Adrenal gland (tissue), 12 donors: ENCODE results near the gene CHI3L1. TPM values are rescaled to one million over a fixed set of nuclear protein-coding genes. Genes with fewer than 3 reads are reported as not detected.

ENCODE experiments used
- DNase-seq, 7 donors: peaks; one replicate each; pipeline ENCODE4 v3.0.0-alpha.2; 2019 to 2020
- H3K27ac ChIP-seq, 5 donors: fragments of 200-600 bp; sonication (generic) in 4 of 5; 1 replicate in 3 of 5; 2 replicates in 2 of 5; pipeline versions ENCODE4 v1.5.1 to v1.8.0; 2016 to 2020; ENCODE audit warnings: mild to moderate bottlenecking in 1 of 5
- H3K27me3 ChIP-seq: fragments of 200-600 bp; 2 replicates; pipeline ENCODE4 v1.8.0; 2021
- H3K36me3 ChIP-seq, 2 donors: fragments of 200-600 bp; replicated peaks in 1 of 2; 1 replicate in 1 of 2; 2 replicates in 1 of 2; pipeline versions ENCODE4 v1.5.1 to v1.8.0; 2018 to 2022
- H3K4me1 ChIP-seq, 2 donors: fragments of 200-600 bp; replicated peaks in 1 of 2; 1 replicate in 1 of 2; 2 replicates in 1 of 2; pipeline versions ENCODE4 v1.5.1 to v1.8.0; 2018 to 2021
- H3K4me3 ChIP-seq, 4 donors: fragments of 200-600 bp; sonication (generic) in 3 of 4; one replicate each; pipeline ENCODE4 v1.5.1; 2016 to 2018
- H3K9me3 ChIP-seq, 3 donors: fragments of 200-600 bp; sonication (generic) in 1 of 3; replicated peaks in 1 of 3; 1 replicate in 2 of 3; 2 replicates in 1 of 3; pipeline versions ENCODE4 v1.5.1 to v1.8.0; 2016 to 2021
- POLR2A ChIP-seq, 2 donors: fragments of 450-650 bp; IDR thresholded peaks; one replicate each; pipeline ENCODE4 v1.6.1; 2017; ENCODE audit warnings: antibody characterized with exemption in 2 of 2, mild to moderate bottlenecking in 2 of 2, moderate library complexity in 1 of 2
- WGBS, 4 donors: extraction: QIAGEN DNeasy Blood & Tissue Kit in 2 of 4; methylation state at CpG; one replicate each; pipeline versions ENCODE4 v1.1.5 to v1.1.7; 2013 to 2017; 5-methylcytosine and 5-hydroxymethylcytosine counted together
- intact Hi-C, 2 donors: fragments of 100-400 bp; cut with DNase I; formaldehyde crosslinking; loops; one replicate each; pipeline versions ENCODE4 v1.14.1 to v1.15.0; 2022 to 2023
- polyA plus RNA-seq, 3 donors: library from polyadenylated mRNA; stranded (reverse); fragments of 200-250 nt in 2 of 3; fragments of 350-450 nt in 1 of 3; fragmentation: Illumina TruSeq in 1 of 3; extraction: RNeasy Lipid Tissue Mini Kit (QIAGEN cat#74804) in 1 of 3; gene quantifications; one replicate each; pipeline ENCODE4 v1.2.3, GENCODE V29; 2013 to 2014
- total RNA-seq, 9 donors: library from RNA; depleted of rRNA in 4 of 9; stranded (reverse); fragments of >200 nt in 4 of 9; fragments of 120-200 nt in 1 of 9; fragmentation: NEBNext Ultra II Directional in 1 of 9; extraction: Animal tissue kit (Norgen Biotek cat#: 25700) in 1 of 9; gene quantifications; one replicate each; pipeline versions ENCODE4 v1.1.0 to v1.2.4, GENCODE V29; 2013 to 2023
- TF ChIP-seq, protein P1 (sequence below), 6 experiments: fragments of 450-650 bp in 4 of 6; fragments of 200-600 bp in 2 of 6; sonication (generic) in 1 of 6; IDR thresholded peaks; 1 replicate in 5 of 6; 2 replicates in 1 of 6; pipeline versions ENCODE4 v1.5.1 to v1.8.0; 2016 to 2021; ENCODE audit warnings: antibody characterized with exemption in 6 of 6, mild to moderate bottlenecking in 2 of 6, moderate library complexity in 1 of 6
- donor health status: healthy with polysubstance abuse.
- donor health status: Bipolar disorder and iron deficiency.
- donor health status: DM: yes; HTN: yes; CAD: no.
- donor health status: DM: no; HTN: no; CAD: no.
- donor health status: DM: no; HTN: no; CAD: no.
- donor health status: DM: yes; HTN: yes; CAD: no.

The CHI3L1 gene
- total and polyA plus RNA-seq, 12 donors = 0.11 to 19.1 (median 0.74) TPM

DNA sequence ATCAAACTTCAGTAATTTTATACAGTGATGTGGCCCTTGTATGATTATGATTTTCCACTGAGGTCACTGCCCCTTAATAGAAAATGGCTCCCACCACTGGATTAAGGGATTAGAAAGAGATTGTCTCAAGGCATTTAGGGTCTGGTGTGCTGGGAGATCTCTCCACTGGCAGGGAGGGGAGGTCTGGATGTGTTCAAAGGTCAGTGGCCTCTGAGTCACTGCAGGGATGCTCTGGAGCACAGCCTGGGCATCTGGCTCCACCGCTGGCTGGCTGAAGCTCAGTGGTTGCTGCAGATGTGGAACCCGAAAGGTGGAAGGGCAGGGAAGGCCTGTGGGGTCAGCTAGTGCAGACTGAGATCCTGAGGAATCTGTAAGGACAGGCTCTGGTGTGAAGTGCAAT is 18.3 kb upstream of the CHI3L1 start:
- DNase-seq = no peak
- Histone ChIP-seq H3K27me3 (no peaks in the 10 kb centered on the region), H3K9me3 (no peaks in the 10 kb centered on the region), H3K36me3 (no peaks in the 10 kb centered on the region), H3K4me1 (no peaks in the 10 kb centered on the region), H3K27ac (no peak overlapping the region), H3K4me3 (no peak overlapping the region)
- intact Hi-C loops = no loop called here
- WGBS, 4 donors = 77 to 94% (median 85%) methylated on average over 2 of the region's 2 CpGs
- TF ChIP-seq, protein P1, sequence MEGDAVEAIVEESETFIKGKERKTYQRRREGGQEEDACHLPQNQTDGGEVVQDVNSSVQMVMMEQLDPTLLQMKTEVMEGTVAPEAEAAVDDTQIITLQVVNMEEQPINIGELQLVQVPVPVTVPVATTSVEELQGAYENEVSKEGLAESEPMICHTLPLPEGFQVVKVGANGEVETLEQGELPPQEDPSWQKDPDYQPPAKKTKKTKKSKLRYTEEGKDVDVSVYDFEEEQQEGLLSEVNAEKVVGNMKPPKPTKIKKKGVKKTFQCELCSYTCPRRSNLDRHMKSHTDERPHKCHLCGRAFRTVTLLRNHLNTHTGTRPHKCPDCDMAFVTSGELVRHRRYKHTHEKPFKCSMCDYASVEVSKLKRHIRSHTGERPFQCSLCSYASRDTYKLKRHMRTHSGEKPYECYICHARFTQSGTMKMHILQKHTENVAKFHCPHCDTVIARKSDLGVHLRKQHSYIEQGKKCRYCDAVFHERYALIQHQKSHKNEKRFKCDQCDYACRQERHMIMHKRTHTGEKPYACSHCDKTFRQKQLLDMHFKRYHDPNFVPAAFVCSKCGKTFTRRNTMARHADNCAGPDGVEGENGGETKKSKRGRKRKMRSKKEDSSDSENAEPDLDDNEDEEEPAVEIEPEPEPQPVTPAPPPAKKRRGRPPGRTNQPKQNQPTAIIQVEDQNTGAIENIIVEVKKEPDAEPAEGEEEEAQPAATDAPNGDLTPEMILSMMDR (IDR thresholded peaks at IDR 0.05) = no peak
- no peak for TF ChIP-seq POLR2A (IDR thresholded peaks at IDR 0.05)

- Histone ChIP-seq H3K36me3 (no peaks in the 10 kb centered on the region), H3K4me1 (no peaks in the 10 kb centered on the region), H3K4me3 (no peak overlapping the region), H3K27ac (peak overlapping the region in 1 of 5 donors; percentile 69), H3K9me3 (no peaks in the 10 kb centered on the region), H3K27me3 (no peaks in the 10 kb centered on the region)
- intact Hi-C loops = no loop called here
- DNase-seq = peak in 1 of 7 donors; percentile 24
- TF ChIP-seq, protein P1 (IDR thresholded peaks at IDR 0.05) = no peak
- no peak for TF ChIP-seq POLR2A (IDR thresholded peaks at IDR 0.05)
- whole genome bisulfite sequencing, 4 donors = 80 to 85% (median 84%) methylated on average over 12 to 15 of the region's 15 CpGs
Measured at GRCh38 chr1:203202431-203203245, 16.1 kb upstream of the CHI3L1 start.

- TF ChIP-seq, protein P1 (IDR thresholded peaks at IDR 0.05) = no peak
- no peak for TF ChIP-seq POLR2A (IDR thresholded peaks at IDR 0.05)
- no peaks in the 10 kb centered on the region for H3K27me3 ChIP-seq
- intact Hi-C loops = no loop called here
- H3K27ac ChIP-seq = no peak overlapping the region
- WGBS, 4 donors = 76 to 96% (median 88%) methylated on average over 9 to 10 of the region's 10 CpGs
- no peak for DNase-seq
- H3K9me3 ChIP-seq = no peaks in the 10 kb centered on the region
- no peak overlapping the region for H3K4me3 ChIP-seq
- no peaks in the 10 kb centered on the region for H3K4me1 ChIP-seq
- H3K36me3 ChIP-seq = no peaks in the 10 kb centered on the region
Measured at GRCh38 chr1:203201516-203202205, 15.2 kb upstream of the CHI3L1 start.

DNA sequence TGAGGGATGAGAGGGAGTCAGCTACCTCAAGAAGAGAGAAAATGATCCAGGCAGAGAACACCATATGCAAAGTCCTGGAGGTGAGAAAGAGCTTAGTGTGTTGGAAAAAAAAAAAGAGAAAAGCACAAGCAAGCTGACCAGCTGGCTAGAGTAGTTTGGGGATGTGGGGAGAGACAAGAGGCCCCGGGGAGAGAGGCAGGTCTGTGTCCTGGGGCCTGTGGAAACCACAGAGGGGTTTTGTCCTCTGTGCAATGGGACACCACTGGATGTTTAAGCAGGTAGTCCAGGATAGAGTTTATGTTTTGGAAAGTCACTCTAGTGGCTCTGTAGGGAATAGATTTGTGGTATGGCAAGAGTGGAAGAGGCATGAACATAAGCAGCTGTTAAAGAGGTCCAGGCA is 14.4 kb upstream of the CHI3L1 start:
- no peaks in the 10 kb centered on the region for H3K27me3 ChIP-seq
- no peaks in the 10 kb centered on the region for H3K4me1 ChIP-seq
- TF ChIP-seq POLR2A (IDR thresholded peaks at IDR 0.05) = no peak
- TF ChIP-seq, protein P1 (IDR thresholded peaks at IDR 0.05) = no peak
- 63 to 94% (median 76%) methylated on average over 1 of the region's 1 CpG for WGBS, 4 donors
- intact Hi-C loops = no loop called here
- H3K9me3 ChIP-seq = no peaks in the 10 kb centered on the region
- peak overlapping the region in 2 of 5 donors; percentile 44 to 66 for H3K27ac ChIP-seq
- H3K36me3 ChIP-seq = no peaks in the 10 kb centered on the region
- H3K4me3 ChIP-seq = no peak overlapping the region
- no peak for DNase-seq
